ENCODE measurements around the gene TTC5.

GRCh38 chr14:20274062-20274461 is 31.7 kb downstream of the TTC5 start:
- TF ChIP-seq POLR2AphosphoS5 (IDR thresholded peaks at IDR 0.05; ENCODE audit: low read depth) = no peak
- TF ChIP-seq REST (IDR thresholded peaks at IDR 0.05; ENCODE audit: insufficient replicate concordance, low read depth) = no peak
- TF ChIP-seq CTCF (IDR thresholded peaks at IDR 0.05; ENCODE audit: insufficient read depth, low read length) = no peak
- TF ChIP-seq SPI1 (IDR thresholded peaks at IDR 0.05; ENCODE audit: borderline replicate concordance, low read depth) = no peak
